DMS53 (cell line): ENCODE results near the gene ARHGAP19.
"Not testable (repeated sequence)": the region's sequence is repeated elsewhere in the genome, so short reads cannot be mapped to it uniquely, and the experiment has no call there.

ENCODE experiments used
- DNase-seq: peaks from one replicate; lab custom pipeline; 2025; lab: John Stamatoyannopoulos, UW

The ARHGAP19 gene

GRCh38 chr10:97279121-97279815, 13.2 kb downstream of the ARHGAP19 start:
- peak; percentile 78 for DNase-seq

GRCh38 chr10:97278491-97278989, 13.9 kb downstream of the ARHGAP19 start:
- DNase-seq, result peak; percentile 87

DNA sequence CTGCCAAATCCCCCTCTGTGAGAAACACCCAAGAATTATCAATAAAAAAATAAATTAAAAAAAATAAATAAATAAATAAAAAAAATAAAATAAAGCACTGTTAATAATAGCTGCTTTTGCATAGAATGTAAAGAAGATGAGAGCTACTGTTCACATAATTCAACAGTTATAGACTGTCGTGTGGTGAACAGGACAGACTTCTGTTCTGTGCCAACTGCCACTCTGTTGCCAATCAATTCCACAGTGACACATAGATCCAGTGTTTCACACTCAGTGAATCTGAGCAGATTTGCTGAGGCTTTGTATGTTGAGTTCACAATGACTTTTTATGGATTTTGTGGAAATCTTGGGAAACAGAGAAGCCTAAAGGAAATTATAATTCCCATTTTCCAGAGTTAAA, 14.9 kb downstream of the ARHGAP19 start:
- DNase-seq, result no peak

DNA sequence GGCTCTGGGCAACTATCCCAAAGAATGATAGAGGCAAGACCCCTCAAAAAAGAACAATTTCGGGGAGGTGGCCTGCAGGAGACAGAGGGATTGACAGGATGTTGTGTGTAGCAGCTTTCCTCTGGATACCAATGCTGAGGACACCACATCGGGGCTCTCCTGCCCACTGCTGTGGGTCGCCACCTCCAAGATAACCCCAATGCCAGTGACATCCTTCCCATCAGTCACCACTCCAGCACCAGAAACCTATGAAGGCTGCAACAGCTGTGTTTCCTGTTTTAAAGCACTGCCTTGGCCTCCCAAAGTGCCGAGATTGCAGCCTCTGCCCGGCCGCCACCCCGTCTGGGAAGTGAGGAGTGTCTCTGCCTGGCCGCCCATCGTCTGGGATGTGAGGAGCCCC, 17.6 kb downstream of the ARHGAP19 start:
- DNase-seq, result no peak

GRCh38 chr10:97273700-97274099, 18.7 kb downstream of the ARHGAP19 start:
- DNase-seq, result no peak

- DNase-seq, result no peak
Measured at GRCh38 chr10:97270523-97271154, 21.8 kb downstream of the ARHGAP19 start.

DNA sequence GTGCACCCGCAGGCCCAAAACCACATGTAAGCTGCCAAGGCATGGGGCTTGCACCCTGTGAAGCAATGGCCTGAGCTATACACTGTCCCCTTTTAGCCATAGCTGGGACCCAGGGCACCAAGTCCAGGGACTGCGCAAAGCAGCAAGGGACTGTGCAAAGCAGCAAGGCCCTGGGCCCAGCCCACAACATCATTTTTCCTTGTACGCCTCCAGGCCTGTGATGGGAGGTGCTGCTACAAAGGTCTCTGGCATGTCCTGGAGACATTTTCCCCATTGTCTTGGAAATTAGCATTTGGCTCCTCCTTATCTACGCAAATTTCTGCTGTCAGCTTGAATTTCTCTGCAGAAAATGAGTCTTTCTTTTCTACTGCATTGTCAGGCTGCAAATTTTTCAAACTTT, 24.8 kb downstream of the ARHGAP19 start:
- no peak for DNase-seq

- not testable (repeated sequence) for DNase-seq
Measured at GRCh38 chr10:97265095-97265494, 27.3 kb downstream of the ARHGAP19 start.

DNA sequence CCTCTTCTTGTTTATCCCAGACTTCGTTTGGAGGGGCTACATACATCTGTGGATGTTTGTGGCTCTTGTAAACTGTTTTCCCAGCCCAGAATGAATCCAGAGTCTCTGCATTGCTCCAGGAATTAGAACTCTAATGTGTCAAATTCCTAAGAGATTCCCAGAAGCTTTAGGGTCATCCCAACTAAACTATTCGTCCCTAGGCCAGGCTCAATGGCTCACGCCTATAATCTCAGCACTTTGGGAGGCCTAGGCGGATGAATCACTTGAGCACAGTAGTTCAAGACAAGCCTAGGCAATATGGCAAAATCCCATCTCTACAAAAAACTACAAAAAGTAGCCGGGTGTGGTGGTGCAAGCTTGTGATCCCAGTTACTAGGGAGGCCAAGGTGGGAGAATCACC, 28.5 kb downstream of the ARHGAP19 start:
- DNase-seq, result no peak

- no peak for DNase-seq
Measured at GRCh38 chr10:97261656-97262055, 30.8 kb downstream of the ARHGAP19 start.

DNA sequence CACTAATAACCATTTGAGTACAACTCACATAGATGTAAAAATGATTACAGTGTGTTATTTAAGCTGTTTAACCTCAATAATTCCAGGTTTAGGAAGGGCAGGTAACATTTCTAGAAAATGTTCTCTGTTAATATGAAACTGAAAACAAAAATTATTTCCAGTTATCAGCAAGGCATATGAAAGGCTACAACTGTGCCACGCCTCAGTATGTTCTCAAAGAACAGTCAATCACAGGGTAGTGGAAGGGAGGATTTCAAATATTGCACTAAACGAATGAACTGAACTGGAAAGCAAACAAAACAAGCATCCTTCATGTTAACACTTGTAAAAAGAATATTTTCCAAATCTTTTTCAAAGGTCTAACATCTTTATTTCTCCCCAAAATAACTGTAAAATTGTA, 31.3 kb downstream of the ARHGAP19 start:
- no peak for DNase-seq

DNA sequence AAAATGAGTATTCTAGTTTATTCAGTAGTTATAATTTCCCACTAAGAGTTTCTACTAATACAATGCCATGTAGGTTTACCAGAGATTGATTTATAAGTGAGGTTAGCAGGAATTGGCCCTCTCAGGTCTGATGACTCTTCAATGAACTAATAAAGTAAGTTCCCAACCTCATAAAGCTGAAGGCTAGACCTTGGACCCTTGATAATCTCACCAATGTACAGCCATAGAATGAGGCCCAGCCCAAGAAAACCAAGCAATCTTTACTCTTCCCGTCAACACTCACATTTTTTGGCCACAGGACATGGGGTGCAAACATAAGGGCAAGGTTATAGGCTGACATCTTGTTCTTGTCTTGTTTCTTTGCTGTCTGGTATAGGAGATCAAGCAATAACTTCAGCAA, 33.3 kb downstream of the ARHGAP19 start:
- DNase-seq, result no peak

DNA sequence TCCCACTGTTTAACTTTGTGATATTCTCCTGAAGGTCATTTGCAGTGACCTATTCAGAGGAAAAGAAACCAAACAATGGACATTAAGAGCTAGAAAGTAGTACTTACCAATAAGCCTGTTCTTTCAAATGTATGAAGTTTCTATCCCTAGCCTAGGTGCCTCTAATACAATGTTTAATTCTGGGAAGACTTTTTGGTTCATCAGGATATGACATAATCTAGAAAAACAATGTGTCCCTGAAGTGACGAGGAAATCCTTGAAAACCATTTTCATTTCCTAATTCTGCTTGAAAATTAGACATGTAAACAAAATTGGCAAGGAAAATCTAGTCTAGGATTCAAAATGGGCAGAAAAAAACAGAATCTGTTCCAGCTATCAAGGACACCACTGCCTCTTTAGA, 36.1 kb downstream of the ARHGAP19 start:
- no peak for DNase-seq

DNA sequence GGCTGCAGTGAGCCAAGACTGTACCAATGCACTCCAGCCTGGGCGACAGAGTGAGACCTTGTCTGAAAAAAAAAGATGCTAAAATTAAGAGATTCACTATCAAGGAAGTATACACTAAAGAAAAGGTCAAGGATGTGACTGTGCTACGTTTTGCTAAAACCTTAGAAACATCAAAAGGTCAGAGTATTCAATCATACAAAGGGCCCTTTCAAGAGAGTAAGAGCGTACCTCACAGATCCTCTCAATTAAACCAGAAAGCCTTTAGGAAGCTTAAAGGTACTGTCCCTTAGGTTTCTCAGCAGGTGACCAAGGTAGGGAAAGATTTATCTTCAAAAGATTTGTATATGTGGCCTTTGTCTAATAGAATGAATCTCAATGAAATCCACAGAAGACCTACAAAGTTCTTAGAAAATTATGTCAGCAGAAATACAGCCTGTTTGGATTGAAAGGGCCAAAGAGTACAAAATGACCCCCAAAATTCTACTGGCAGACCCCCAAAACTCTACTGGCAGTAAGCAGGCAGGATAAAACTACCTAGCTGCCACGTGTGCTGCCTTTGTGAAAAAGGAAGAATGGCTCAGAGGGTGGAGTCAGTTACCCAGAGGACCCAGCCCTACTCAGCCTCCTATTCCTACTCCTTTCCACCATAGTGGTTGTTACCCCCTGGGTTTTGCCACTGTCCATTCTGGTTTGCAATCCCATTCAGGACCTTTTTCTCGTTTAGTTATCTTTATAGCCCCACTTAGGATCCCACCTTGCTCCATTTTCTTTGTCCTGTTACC, 36.7 kb downstream of the ARHGAP19 start:
- no peak for DNase-seq

DNA sequence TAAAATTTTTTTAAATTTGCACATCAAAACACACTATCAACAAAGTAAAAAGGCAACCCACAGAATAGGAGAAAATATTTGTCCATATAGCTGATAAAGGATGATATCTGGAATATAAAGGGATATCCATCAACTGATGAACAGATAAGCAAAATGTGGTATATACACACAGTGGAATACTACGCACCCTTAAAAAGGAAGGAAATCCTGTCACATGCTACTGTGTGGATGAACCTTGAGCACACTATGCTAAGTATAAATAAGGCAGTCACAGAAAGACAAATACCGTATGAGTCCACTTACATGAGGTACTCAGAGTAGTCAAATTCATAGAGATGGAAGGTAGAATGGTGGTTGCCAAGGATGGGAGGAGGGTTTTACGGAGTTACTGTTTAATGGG, 37.7 kb downstream of the ARHGAP19 start:
- no peak for DNase-seq

DNA sequence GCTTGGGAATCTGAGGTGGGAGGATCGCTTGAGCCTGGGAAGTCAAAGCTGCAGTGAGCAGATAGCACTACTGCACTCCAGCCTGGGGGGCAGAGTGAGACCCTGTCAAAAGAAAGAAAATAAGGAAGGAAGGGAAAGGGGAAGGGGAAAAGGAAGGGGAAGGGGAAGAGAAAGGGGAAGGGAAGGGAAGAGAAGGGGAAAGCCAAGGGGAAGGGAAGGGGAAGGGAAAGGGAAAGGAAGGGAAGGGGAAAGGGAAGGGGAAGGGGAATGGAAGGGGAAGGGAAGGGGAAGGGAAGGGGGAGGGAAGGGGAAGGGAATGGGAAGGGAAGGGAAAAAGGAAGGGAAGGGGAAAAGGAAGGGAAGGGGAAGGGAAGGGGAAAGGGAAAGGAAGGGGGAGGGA, 41.5 kb downstream of the ARHGAP19 start:
- no peak for DNase-seq

DNA sequence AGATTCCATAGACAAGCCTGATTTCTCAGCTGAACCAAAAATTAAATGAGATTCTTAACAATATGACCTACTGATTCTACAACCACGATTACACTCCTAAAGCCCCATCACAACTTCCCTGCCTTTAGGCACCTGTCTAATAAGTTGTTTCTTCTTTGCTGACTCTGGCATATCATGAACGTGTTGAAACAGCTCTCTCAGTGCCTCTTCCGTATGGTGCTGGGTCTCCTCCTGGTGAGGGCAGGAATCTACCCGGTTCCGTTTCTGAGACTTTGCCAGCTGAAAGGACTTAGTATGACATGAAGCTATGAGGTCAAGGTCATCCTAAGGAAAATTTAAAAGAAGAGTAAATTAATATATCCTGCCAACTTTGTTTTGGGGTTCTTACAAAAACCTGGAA, 48.6 kb downstream of the ARHGAP19 start:
- DNase-seq, result no peak

DNA sequence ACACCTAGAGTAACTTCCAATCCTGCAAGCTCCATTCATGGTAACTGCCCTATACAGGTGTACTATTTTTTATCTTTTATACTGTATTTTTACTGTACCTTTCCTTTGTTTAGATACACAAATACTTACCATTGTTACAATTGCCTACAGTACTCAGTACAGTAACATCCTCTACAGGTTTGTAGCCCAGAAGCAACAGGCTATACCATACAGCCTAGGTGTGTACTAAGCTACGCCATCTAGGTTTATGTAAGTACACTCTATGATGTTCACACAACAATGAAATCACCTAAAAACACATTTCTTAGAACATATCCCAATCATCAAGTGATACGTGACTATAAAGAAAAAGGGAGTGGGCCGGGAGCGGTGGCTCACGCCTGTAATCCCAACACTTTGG, 53.6 kb downstream of the ARHGAP19 start:
- DNase-seq, result no peak

- DNase-seq, result no peak
Measured at GRCh38 chr10:97235353-97235752, 57.1 kb downstream of the ARHGAP19 start.

- peak; percentile 65 for DNase-seq
Measured at GRCh38 chr10:97234400-97234799, 58.0 kb downstream of the ARHGAP19 start.

GRCh38 chr10:97230146-97230545, 62.3 kb downstream of the ARHGAP19 start:
- DNase-seq, result no peak

GRCh38 chr10:97229322-97230015, 63.0 kb downstream of the ARHGAP19 start:
- peak; percentile 29 for DNase-seq
